Large intestine (tissue), 3 donors: ENCODE measurements around the gene AFAP1. TPM values are rescaled to one million over a fixed set of nuclear protein-coding genes. Genes with fewer than 3 reads are reported as not detected.

Experiments used
- DNase-seq, 2 donors: peaks; one replicate each; pipeline versions ENCODE4 v3.0.0 to v3.0.0-alpha.2; 2013
- H3K27ac ChIP-seq: one replicate; pipeline ENCODE4 v1.5.1; 2013; ENCODE audit warnings: low read length
- H3K27me3 ChIP-seq: 2 replicates; pipeline ENCODE4 v1.6.1; 2013; ENCODE audit warnings: low read length; ENCODE audit not compliant: control insufficient read depth, insufficient read depth
- H3K36me3 ChIP-seq: 2 replicates; pipeline ENCODE4 v1.6.1; 2013; ENCODE audit warnings: low read length; ENCODE audit not compliant: control insufficient read depth, insufficient read depth
- H3K4me1 ChIP-seq: one replicate; pipeline ENCODE4 v1.6.1; 2013; ENCODE audit warnings: low read length; ENCODE audit not compliant: control insufficient read depth, insufficient read depth
- H3K4me3 ChIP-seq: one replicate; pipeline ENCODE4 v1.5.1; 2013; ENCODE audit warnings: low read length
- H3K9me3 ChIP-seq: one replicate; pipeline ENCODE4 v1.6.1; 2013; ENCODE audit warnings: mild to moderate bottlenecking, low read depth, low read length, moderate library complexity; ENCODE audit not compliant: control insufficient read depth
- WGBS: methylation state at CpG from one replicate; pipeline ENCODE4 v1.1.5; 2013; ENCODE audit warnings: low lambda C conversion rate; ENCODE audit not compliant: insufficient coverage; 5-methylcytosine and 5-hydroxymethylcytosine counted together
- polyA plus RNA-seq: library from polyadenylated mRNA; unstranded; fragments of 120-200 nt; gene quantifications from one replicate; pipeline ENCODE4 v1.2.1, GENCODE V29; 2013

AFAP1 gene
- polyA plus RNA-seq, 1 donor, result 19.3 TPM

GRCh38 chr4:7857993-7858392 is 81.7 kb downstream of the AFAP1 start:
- Histone ChIP-seq H3K9me3 (no peaks in the 10 kb centered on the region), H3K4me1 (peaks cover 2% of the 10 kb centered on the region), H3K36me3 (peaks cover 34% of the 10 kb centered on the region), H3K27ac (no peak overlapping the region), H3K27me3 (no peaks in the 10 kb centered on the region), H3K4me3 (no peak overlapping the region)
- DNase-seq, result no peak
- WGBS, result 14% methylated on average over 1 of the region's 2 CpGs

- H3K36me3 ChIP-seq, result peaks cover 39% of the 10 kb centered on the region
- H3K27ac ChIP-seq, result no peak overlapping the region
- no peaks in the 10 kb centered on the region for H3K9me3 ChIP-seq
- 56% methylated on average over 3 of the region's 8 CpGs for WGBS
- DNase-seq, result no peak
- H3K4me3 ChIP-seq, result no peak overlapping the region
- peaks cover 2% of the 10 kb centered on the region for H3K4me1 ChIP-seq
- H3K27me3 ChIP-seq, result no peaks in the 10 kb centered on the region
Measured at GRCh38 chr4:7857238-7857701, 82.4 kb downstream of the AFAP1 start.

GRCh38 chr4:7855731-7856130 is 83.9 kb downstream of the AFAP1 start:
- no CpG with 5 or more reads among the region's 10 CpGs for WGBS

GRCh38 chr4:7854697-7855370 is 84.8 kb downstream of the AFAP1 start:
- 100% methylated on average over 1 of the region's 9 CpGs for WGBS
- H3K36me3 ChIP-seq, result peaks cover 47% of the 10 kb centered on the region
- no peak overlapping the region for H3K4me3 ChIP-seq
- peaks cover 2% of the 10 kb centered on the region for H3K4me1 ChIP-seq
- H3K27ac ChIP-seq, result no peak overlapping the region
- H3K9me3 ChIP-seq, result no peaks in the 10 kb centered on the region
- no peak for DNase-seq
- H3K27me3 ChIP-seq, result no peaks in the 10 kb centered on the region

More at GRCh38 chr4:7855731-7856130, 83.9 kb downstream of the AFAP1 start:
- DNase-seq, result no peak
- H3K4me1 ChIP-seq, result peaks cover 2% of the 10 kb centered on the region
- H3K9me3 ChIP-seq, result no peaks in the 10 kb centered on the region
- no peak overlapping the region for H3K27ac ChIP-seq
- no peak overlapping the region for H3K4me3 ChIP-seq
- peaks cover 47% of the 10 kb centered on the region for H3K36me3 ChIP-seq
- H3K27me3 ChIP-seq, result no peaks in the 10 kb centered on the region

- H3K4me3 ChIP-seq, result no peak overlapping the region
- H3K36me3 ChIP-seq, result peaks cover 49% of the 10 kb centered on the region
- peaks cover 2% of the 10 kb centered on the region for H3K4me1 ChIP-seq
- no peak for DNase-seq
- 100% methylated on average over 3 of the region's 9 CpGs for WGBS
- H3K9me3 ChIP-seq, result no peaks in the 10 kb centered on the region
- H3K27me3 ChIP-seq, result no peaks in the 10 kb centered on the region
- H3K27ac ChIP-seq, result no peak overlapping the region
Measured at GRCh38 chr4:7854216-7854615, 85.4 kb downstream of the AFAP1 start.

GRCh38 chr4:7853271-7853670 is 86.4 kb downstream of the AFAP1 start:
- WGBS, result 93% methylated on average over 5 of the region's 11 CpGs
- no peak overlapping the region for H3K4me3 ChIP-seq
- no peak for DNase-seq
- H3K27ac ChIP-seq, result no peak overlapping the region
- no peaks in the 10 kb centered on the region for H3K9me3 ChIP-seq
- peaks cover 2% of the 10 kb centered on the region for H3K4me1 ChIP-seq
- H3K36me3 ChIP-seq, result peaks cover 54% of the 10 kb centered on the region
- no peaks in the 10 kb centered on the region for H3K27me3 ChIP-seq

- no peak overlapping the region for H3K27ac ChIP-seq
- WGBS, result no CpG with 5 or more reads among the region's 12 CpGs
Measured at GRCh38 chr4:7852568-7853185, 87.0 kb downstream of the AFAP1 start.

GRCh38 chr4:7850489-7850888 is 89.2 kb downstream of the AFAP1 start:
- 100% methylated on average over 1 of the region's 11 CpGs for WGBS

More at GRCh38 chr4:7852568-7853185, 87.0 kb downstream of the AFAP1 start:
- Histone ChIP-seq H3K4me3 (no peak overlapping the region), H3K27me3 (no peaks in the 10 kb centered on the region), H3K36me3 (peaks cover 55% of the 10 kb centered on the region), H3K9me3 (no peaks in the 10 kb centered on the region), H3K4me1 (peaks cover 2% of the 10 kb centered on the region)
- no peak for DNase-seq

GRCh38 chr4:7847206-7847605 is 92.5 kb downstream of the AFAP1 start:
- H3K36me3 ChIP-seq, result peaks cover 36% of the 10 kb centered on the region
- no peak overlapping the region for H3K4me3 ChIP-seq
- no peaks in the 10 kb centered on the region for H3K27me3 ChIP-seq
- WGBS, result 100% methylated on average over 1 of the region's 6 CpGs
- no peak overlapping the region for H3K27ac ChIP-seq
- no peaks in the 10 kb centered on the region for H3K9me3 ChIP-seq
- DNase-seq, result no peak
- no peaks in the 10 kb centered on the region for H3K4me1 ChIP-seq

More at GRCh38 chr4:7850489-7850888, 89.2 kb downstream of the AFAP1 start:
- Histone ChIP-seq H3K27ac (no peak overlapping the region), H3K9me3 (no peaks in the 10 kb centered on the region), H3K36me3 (peaks cover 54% of the 10 kb centered on the region), H3K27me3 (no peaks in the 10 kb centered on the region), H3K4me1 (no peaks in the 10 kb centered on the region), H3K4me3 (no peak overlapping the region)
- DNase-seq, result no peak

- WGBS, result no CpG with 5 or more reads among the region's 13 CpGs
- H3K4me1 ChIP-seq, result no peaks in the 10 kb centered on the region
- DNase-seq, result no peak
- peaks cover 32% of the 10 kb centered on the region for H3K36me3 ChIP-seq
- H3K4me3 ChIP-seq, result no peak overlapping the region
- H3K27me3 ChIP-seq, result no peaks in the 10 kb centered on the region
- no peaks in the 10 kb centered on the region for H3K9me3 ChIP-seq
- no peak overlapping the region for H3K27ac ChIP-seq
Measured at GRCh38 chr4:7845493-7846128, 94.0 kb downstream of the AFAP1 start.
